ENCODE data around the gene PHF10.

DNA sequence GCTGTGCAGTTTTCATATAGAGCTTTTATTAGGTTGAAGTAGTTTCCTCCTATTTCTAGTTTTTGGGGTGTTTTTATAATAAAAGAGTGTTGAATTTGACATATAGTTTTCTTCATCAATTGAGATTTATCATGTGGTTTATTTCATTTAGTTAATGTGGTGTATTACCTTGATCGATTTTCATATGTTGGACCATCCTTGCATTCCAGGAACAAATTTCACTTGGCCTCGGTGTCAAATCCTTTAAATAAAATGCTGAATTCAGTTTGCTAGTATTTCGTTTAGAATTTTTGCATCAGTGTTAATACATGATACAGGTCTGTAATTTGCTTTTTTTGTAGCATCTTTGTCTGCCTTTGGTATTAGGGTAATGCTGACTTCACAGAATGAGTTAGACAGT is 21.1 kb upstream of the PHF10 start:
- TF ChIP-seq SIN3A (IDR thresholded peaks at IDR 0.05; ENCODE audit: borderline replicate concordance, insufficient read depth, low read length) (no peak), POLR2AphosphoS5 (IDR thresholded peaks at IDR 0.05; ENCODE audit: low read depth, low read length) (no peak)
- TF ChIP-seq, protein P1, sequence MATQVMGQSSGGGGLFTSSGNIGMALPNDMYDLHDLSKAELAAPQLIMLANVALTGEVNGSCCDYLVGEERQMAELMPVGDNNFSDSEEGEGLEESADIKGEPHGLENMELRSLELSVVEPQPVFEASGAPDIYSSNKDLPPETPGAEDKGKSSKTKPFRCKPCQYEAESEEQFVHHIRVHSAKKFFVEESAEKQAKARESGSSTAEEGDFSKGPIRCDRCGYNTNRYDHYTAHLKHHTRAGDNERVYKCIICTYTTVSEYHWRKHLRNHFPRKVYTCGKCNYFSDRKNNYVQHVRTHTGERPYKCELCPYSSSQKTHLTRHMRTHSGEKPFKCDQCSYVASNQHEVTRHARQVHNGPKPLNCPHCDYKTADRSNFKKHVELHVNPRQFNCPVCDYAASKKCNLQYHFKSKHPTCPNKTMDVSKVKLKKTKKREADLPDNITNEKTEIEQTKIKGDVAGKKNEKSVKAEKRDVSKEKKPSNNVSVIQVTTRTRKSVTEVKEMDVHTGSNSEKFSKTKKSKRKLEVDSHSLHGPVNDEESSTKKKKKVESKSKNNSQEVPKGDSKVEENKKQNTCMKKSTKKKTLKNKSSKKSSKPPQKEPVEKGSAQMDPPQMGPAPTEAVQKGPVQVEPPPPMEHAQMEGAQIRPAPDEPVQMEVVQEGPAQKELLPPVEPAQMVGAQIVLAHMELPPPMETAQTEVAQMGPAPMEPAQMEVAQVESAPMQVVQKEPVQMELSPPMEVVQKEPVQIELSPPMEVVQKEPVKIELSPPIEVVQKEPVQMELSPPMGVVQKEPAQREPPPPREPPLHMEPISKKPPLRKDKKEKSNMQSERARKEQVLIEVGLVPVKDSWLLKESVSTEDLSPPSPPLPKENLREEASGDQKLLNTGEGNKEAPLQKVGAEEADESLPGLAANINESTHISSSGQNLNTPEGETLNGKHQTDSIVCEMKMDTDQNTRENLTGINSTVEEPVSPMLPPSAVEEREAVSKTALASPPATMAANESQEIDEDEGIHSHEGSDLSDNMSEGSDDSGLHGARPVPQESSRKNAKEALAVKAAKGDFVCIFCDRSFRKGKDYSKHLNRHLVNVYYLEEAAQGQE (IDR thresholded peaks at IDR 0.05; ENCODE audit: insufficient read depth in 1 of 2, low read depth in 2 of 2, low read length in 2 of 2), result no peak
